SKM-1 (cell line): ENCODE results near the gene FAM193A.
A peak's percentile ranks its signal among the peaks of the same experiment; 100 is the strongest.
"Not testable (repeated sequence)": the region's sequence is repeated elsewhere in the genome, so short reads cannot be mapped to it uniquely, and the experiment has no call there.

ENCODE experiments used
- DNase-seq: peaks from one replicate; lab custom pipeline; 2025; ENCODE audit not compliant: unreplicated experiment; lab: John Stamatoyannopoulos, UW

FAM193A gene

DNA sequence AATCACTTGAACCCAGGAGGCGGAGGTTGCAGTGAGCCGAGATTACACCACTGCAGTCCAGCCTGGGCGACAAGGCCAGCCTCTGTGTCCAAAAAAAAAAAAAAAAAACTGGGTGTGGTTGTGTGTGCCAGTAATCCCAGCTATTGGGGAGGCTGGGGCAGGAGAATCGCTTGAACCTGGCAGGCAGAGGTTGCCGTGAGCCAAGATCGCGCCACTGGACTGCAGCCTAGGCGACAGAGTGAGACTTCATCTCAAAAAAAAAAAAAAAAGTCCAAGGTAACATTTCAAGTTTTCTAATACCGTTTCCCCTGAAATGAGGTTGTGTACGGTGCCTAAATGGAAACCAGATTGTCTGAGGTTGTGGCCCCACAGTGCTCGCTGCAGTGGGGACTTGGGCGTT, 35.6 kb downstream of the FAM193A start:
- DNase-seq = no peak

GRCh38 chr4:2572866-2573265, 36.4 kb downstream of the FAM193A start:
- DNase-seq = no peak

DNA sequence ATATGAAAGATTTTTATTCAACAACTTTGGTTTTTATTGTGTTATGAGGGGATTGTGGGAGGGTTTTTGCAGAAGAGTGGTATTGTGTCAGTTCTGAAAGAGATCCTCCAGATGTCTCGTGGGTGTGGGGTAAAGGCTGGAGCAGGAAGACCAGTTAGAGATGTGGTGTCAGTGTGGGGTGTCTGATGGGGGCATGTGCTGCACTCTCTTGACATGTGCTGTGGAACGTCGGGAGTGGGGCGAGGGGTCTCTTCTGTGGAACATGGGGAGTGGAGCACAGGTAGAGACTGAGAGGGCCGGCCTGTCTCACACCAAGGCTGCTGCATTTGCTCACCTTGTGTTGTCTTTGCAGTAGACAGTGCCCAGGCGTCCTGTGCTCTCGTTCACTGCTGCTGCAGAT, 37.6 kb downstream of the FAM193A start:
- no peak for DNase-seq

GRCh38 chr4:2574863-2575262, 38.4 kb downstream of the FAM193A start:
- peak; percentile 98 for DNase-seq

DNA sequence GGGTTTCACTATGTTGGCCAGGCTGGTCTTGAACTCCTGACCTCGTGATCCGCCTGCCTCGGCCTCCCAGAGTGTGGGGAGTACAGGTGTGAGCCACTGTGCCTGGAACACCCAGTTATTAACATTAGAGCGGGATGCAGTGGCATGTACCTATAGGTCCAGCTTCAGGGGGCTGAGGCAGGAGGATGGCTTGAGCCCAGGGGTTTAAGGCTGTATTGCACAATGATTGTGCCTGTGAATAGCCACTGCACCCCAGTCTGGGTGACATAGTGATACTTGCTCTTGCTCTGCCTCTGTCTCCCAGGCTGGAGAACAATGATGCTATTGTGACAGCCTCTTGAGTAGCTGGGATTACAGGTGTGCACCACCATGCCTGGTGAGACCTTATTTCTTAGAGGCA, 39.8 kb downstream of the FAM193A start:
- DNase-seq = no peak

- no peak for DNase-seq
Measured at GRCh38 chr4:2578106-2578505, 41.7 kb downstream of the FAM193A start.

DNA sequence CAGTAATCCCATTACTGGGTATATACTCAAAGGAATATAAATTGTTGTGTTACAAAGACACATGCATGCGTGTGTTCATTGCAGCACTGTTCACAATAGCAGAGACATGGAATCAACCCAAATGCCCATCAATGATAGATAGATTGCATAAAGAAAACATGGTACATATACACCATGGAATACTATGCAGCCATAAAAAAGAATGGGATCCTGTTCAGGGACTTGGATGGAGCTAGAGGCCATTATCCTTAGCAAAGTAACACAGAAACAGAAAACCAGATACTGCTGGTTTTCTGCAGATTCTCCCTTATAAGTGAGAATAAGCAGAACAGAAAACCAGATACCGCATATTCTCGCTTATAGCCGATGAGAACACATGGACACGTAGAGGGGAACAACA, 43.5 kb downstream of the FAM193A start:
- no peak for DNase-seq

DNA sequence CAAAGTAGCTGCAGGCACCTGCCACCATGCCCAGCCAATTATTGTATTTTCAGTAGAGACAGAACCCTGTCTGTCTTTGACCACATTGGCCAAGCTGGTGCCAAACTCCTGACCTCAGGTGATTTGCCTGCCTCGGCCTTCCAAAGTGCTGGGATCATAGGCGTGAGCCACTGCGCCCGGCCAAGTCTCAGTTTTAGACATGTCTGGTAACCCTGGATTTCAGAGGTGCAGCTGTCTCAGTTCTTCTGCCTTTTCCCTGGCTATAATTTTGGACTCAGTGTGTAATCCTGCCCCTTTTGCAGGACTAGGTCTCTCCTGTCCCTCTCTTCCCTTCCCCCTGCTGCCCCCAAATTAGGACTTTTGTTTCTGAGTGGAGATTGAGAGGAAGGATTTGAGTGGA, 46.6 kb downstream of the FAM193A start:
- no peak for DNase-seq

GRCh38 chr4:2583517-2583916, 47.1 kb downstream of the FAM193A start:
- no peak for DNase-seq

- no peak for DNase-seq
Measured at GRCh38 chr4:2586502-2586901, 50.1 kb downstream of the FAM193A start.

DNA sequence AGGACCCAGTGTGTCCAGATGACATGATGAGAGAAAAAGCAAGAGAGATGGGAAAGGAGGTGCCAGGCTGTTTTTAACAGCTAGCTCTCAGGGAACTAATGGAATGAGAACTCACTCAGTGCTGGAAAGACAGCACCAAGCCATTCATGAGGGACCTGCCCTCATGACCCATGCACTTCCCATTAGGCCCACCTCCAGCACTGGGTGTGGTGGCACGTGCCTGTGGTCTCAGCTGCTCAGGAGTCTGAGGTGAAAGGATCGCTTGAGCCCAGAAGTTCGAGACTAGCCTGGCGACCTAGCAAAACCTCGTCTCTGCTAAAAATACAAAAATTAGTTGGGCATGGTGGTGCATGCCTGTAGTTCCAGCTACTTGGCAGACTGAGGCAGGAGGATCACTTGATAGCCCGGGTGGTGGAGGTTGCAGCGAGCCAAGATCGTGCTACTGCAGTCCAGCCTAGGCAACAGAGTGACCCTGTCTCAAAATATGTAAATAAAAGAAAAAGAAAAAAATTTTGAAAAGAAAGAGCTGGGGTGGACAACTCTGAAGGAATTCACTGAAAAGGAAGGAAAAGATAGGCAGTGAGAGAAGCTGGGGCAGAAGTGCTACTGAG, 50.9 kb downstream of the FAM193A start:
- DNase-seq = no peak

- no peak for DNase-seq
Measured at GRCh38 chr4:2588259-2588658, 51.8 kb downstream of the FAM193A start.

- DNase-seq = peak; percentile 77
Measured at GRCh38 chr4:2591189-2591588, 54.7 kb downstream of the FAM193A start.

- DNase-seq = not testable (repeated sequence)
Measured at GRCh38 chr4:2592014-2592413, 55.6 kb downstream of the FAM193A start.

GRCh38 chr4:2592572-2592971, 56.1 kb downstream of the FAM193A start:
- no peak for DNase-seq

DNA sequence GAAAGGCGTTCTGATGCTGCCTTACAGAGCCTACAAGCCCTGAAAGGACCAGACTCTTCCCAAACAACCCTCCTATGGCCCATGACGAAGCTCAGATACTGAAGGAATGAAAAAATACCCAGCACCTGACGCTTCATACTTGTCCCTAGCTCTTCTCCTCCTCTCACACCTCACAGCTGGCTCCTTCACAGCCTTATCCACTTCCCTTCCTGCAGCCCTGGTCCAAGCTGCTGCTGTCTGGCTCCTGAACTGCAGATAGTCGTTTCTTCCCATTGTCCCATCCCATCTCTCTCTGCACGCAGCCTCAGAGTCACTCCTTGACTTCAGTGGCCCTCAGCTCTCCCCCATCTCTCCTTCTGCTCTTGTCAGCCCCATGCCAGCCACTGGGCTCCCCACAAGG, 56.6 kb downstream of the FAM193A start:
- DNase-seq = no peak

DNA sequence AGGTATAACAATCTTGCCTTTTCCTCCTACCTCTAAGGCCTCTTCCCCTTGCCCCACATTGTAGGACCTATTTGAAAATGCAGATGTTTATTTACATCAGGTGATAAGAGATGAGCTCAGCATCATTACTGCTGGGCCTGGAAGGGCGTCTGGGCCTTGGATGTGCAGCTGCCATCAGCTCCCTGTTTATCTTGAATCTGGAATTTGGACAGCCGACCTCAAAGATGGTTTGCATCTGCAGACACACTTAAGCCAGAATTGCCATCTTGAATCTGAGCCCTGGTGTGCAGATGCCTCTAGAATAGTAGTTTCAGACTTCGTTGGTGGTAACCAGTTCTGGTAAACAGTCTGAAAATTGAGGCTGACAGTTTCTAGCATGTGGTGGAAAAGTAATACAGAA, 59.0 kb downstream of the FAM193A start:
- no peak for DNase-seq

DNA sequence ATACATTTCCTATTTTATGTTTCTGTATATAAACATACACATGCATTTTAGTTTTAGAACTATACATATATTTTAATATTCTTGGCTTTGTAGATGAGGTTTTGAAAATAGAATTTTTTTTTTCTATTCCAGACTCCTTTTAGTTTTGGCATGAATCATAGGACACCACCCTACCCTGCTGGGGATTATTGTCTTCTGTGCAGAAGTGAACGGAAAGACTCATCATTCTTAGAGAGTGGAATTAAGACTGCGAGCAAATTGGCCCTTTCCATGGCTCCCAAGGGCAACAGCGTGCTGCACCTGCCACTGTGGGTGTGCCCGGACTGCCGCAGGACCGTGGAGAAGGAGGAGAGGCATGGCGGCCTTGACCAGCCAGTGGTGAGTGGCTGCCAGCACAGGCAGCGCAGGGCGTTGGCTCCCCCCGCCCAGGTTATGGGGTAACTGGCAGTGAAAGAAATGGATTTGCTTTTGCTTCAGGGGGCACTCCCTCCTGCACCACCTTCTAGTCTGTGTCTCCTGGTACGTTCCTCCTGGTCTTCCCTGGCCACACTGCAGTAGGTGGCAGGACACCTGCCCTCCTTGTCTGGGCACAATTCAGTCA, 59.6 kb downstream of the FAM193A start:
- DNase-seq = no peak

- no peak for DNase-seq
Measured at GRCh38 chr4:2596611-2597010, 60.2 kb downstream of the FAM193A start.

- DNase-seq = no peak
Measured at GRCh38 chr4:2598511-2599303, 62.3 kb downstream of the FAM193A start.

DNA sequence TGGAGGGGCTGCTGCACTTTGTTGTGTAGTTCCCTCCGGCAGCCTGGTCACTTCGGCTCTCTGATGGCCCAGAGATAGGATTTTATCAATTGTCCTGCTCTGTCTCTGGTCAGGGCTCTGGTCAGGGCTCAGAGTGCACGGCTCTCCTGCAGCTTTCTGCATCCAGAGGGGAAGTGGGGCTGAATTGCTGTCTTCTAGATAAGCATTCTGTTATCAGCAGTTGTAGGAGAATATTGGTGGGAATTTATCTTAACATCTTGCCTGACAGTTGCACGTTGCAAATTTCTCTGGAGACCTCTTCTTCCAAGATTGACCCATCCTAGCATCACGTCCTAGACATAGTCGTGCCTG, 62.8 kb downstream of the FAM193A start:
- DNase-seq = no peak

- no peak for DNase-seq
Measured at GRCh38 chr4:2600878-2601277, 64.4 kb downstream of the FAM193A start.

DNA sequence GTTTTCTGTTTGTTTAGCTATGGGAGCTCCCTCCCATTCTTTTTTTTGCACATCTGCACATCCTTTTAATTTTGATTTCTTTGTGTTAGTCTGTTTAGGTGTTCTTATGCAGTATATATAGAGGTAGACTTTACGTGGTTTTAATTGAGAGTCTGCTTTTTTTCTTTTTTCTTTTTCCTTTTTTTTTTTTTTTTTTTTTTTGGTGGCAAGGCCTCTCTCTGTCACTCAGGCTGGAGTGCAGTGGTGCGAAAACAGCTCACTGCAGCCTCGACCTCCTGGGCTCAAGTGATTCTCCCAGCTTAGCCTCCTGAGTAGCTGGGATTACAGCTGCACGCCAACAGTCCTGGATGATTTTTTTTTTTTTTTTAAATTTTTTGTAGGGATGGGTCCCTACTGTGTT, 68.2 kb downstream of the FAM193A start:
- DNase-seq = no peak
